Gastroesophageal sphincter (tissue), 3 donors: ENCODE results near the gene CNTROB.
A peak's percentile ranks its signal among the peaks of the same experiment; 100 is the strongest.

ENCODE experiments used
- CTCF ChIP-seq, 4 experiments: fragments of 200-600 bp in 2 of 4; fragments of 450-650 bp in 2 of 4; sonication (generic) in 1 of 4; IDR thresholded peaks; one replicate each; pipeline ENCODE4 v1.5.1; 2017 to 2019; ENCODE audit warnings: antibody characterized with exemption in 4 of 4, mild to moderate bottlenecking in 2 of 4, moderate library complexity in 2 of 4
- EP300 ChIP-seq: sonication (generic); formaldehyde crosslinking; IDR thresholded peaks from one replicate; pipeline ENCODE4 v1.6.1; 2017; ENCODE audit warnings: antibody characterized with exemption, mild to moderate bottlenecking
- POLR2A ChIP-seq, 2 donors: fragments of 450-650 bp; IDR thresholded peaks; one replicate each; pipeline ENCODE4 v1.6.1; 2017; ENCODE audit warnings: antibody characterized with exemption in 2 of 2, mild to moderate bottlenecking in 2 of 2, moderate library complexity in 1 of 2
- POLR2AphosphoS5 ChIP-seq: sonication (generic); formaldehyde crosslinking; IDR thresholded peaks from one replicate; pipeline ENCODE4 v1.6.1; 2017; ENCODE audit warnings: antibody characterized with exemption

- TF ChIP-seq CTCF (IDR thresholded peaks at IDR 0.05) (no peak), POLR2A (IDR thresholded peaks at IDR 0.05) (no peak), POLR2AphosphoS5 (peak; percentile 23), EP300 (no peak)
These were observed 16.8 kb upstream of the CNTROB start for GRCh38 chr17:7915179-7915610.
